Activated naive CD4-positive, alpha-beta T cell treated with anti-CD3 and anti-CD28 coated beads for 36 hours (primary cell): ENCODE measurements around the gene POPDC3. TPM values are rescaled to one million over a fixed set of nuclear protein-coding genes. Genes with fewer than 3 reads are reported as not detected.

ENCODE experiments used
- CTCF ChIA-PET: fragments of 350-600 bp; sonication (Branson Sonifier 250); formaldehyde crosslinking; loops from one replicate; lab custom pipeline; 2021; ENCODE audit warnings: antibody characterized with exemption; lab: Charles Lee
- DNase-seq: peaks from one replicate; pipeline ENCODE4 v3.0.0-alpha.2; 2020
- H3K27ac Mint-ChIP-seq: one replicate; pipeline ENCODE4 v1.8.0; 2021; ENCODE audit warnings: mild to moderate bottlenecking, mixed read lengths
- H3K27me3 Mint-ChIP-seq: one replicate; pipeline ENCODE4 v1.8.0; 2021; ENCODE audit warnings: low read depth, mixed read lengths
- H3K36me3 Mint-ChIP-seq: one replicate; pipeline ENCODE4 v1.8.0; 2021; ENCODE audit warnings: low read depth, mixed read lengths
- H3K4me1 Mint-ChIP-seq: one replicate; pipeline ENCODE4 v1.8.0; 2021; ENCODE audit warnings: low read depth, mixed read lengths
- H3K4me3 Mint-ChIP-seq: one replicate; pipeline ENCODE4 v1.8.0; 2021; ENCODE audit warnings: mild to moderate bottlenecking, moderate library complexity, mixed read lengths
- H3K9me3 Mint-ChIP-seq: one replicate; pipeline ENCODE4 v1.8.0; 2021; ENCODE audit warnings: mixed read lengths
- intact Hi-C: fragments of 100-400 bp; cut with micrococcal nuclease; formaldehyde crosslinking; loops from one replicate; pipeline ENCODE4 v1.15.1; 2023
- total RNA-seq, 2 experiments: library from RNA; stranded (reverse); gene quantifications; one replicate each; pipeline ENCODE4 v1.2.3, GENCODE V29; 2021

POPDC3 gene
- total RNA-seq, 2 experiments from 2014 or later, result not detected

DNA sequence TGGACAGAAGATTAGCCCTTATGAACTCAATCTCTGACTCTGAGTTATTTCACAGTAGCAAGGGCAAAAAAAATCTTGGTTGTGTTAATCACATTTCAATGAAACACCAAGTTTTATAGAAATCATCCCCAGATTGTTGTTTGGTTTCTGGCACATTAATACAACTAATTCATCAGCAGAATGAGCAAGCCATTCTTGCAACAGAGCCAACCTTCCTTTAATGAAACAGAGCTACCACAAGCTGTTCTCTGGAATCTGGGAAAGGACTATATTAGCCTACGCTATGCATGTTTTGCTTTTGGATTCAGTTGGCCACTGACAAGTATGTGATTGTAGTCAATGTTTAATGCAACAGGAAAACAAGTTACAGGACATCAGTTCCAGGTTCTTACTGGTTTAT, 13.8 kb upstream of the POPDC3 start:
- CTCF ChIA-PET, result interaction anchor here (0.6 to 1.1 kb wide), 3 partner anchors 14 to 330 kb away, joined by 3 read pairs; no protein-coding TSS in a partner anchor

GRCh38 chr6:105192707-105193465, 13.1 kb upstream of the POPDC3 start:
- intact Hi-C loops, result no loop called here
- Mint-ChIP-seq H3K4me1 (no peaks in the 10 kb centered on the region), H3K9me3 (no peaks in the 10 kb centered on the region), H3K36me3 (no peaks in the 10 kb centered on the region), H3K27ac (no peak overlapping the region), H3K4me3 (no peak overlapping the region), H3K27me3 (peaks cover 21% of the 10 kb centered on the region)
- DNase-seq, result no peak
- CTCF ChIA-PET, result interaction anchor here (1.1 kb wide), 1 partner anchor 105 kb away, joined by 3 read pairs; no protein-coding TSS in a partner anchor

More for the DNA sequence above, 13.8 kb upstream of the POPDC3 start:
- H3K4me3 Mint-ChIP-seq, result no peak overlapping the region
- intact Hi-C loops, result no loop called here
- DNase-seq, result no peak
- H3K36me3 Mint-ChIP-seq, result no peaks in the 10 kb centered on the region
- H3K9me3 Mint-ChIP-seq, result no peaks in the 10 kb centered on the region
- no peak overlapping the region for H3K27ac Mint-ChIP-seq
- H3K4me1 Mint-ChIP-seq, result no peaks in the 10 kb centered on the region
- peaks cover 21% of the 10 kb centered on the region for H3K27me3 Mint-ChIP-seq

GRCh38 chr6:105191351-105191750, 11.5 kb upstream of the POPDC3 start:
- CTCF ChIA-PET, result no interaction called here
- no peak overlapping the region for H3K27ac Mint-ChIP-seq
- H3K4me1 Mint-ChIP-seq, result no peaks in the 10 kb centered on the region
- peaks cover 18% of the 10 kb centered on the region for H3K27me3 Mint-ChIP-seq
- intact Hi-C loops, result no loop called here
- no peaks in the 10 kb centered on the region for H3K9me3 Mint-ChIP-seq
- H3K4me3 Mint-ChIP-seq, result no peak overlapping the region
- H3K36me3 Mint-ChIP-seq, result no peaks in the 10 kb centered on the region
- no peak for DNase-seq

DNA sequence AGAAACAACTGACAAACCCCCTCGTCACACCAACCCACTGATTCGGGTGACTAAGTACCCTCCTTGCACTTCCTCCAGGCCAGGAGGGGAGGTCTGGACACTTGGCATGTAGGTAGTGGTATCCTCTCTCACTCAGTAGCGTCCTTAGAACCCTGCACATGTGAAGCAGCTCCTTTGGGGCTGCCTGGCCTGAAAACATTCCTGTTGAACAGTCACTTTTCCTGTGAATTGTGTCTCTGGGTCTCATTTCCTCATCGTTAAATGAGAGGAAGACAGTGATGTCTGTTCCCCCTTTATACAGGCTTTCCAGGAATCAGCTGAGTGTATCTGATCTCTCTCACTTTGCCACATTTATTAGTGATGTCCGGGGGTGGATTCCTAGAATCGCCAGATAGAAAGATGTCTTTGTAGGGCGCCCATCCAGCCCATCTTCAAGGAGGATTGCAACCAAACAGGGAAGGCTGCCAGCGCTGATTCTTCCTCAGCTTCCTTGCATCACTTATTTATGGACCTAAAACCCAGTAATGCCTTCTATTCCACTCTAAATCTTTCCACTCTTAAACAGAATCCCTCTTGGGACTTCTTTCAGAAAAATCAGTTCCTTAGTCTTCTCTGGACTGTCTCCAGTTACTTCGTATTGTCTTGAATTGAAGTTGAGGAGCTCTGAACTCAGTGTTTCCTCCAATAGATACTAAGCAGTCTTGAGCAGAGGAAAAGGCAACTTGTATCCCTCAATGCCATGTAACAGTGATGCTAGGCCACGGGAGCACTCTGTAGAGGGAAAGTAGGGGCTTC, 9.4 kb upstream of the POPDC3 start:
- Mint-ChIP-seq H3K9me3 (no peaks in the 10 kb centered on the region), H3K27ac (no peak overlapping the region), H3K4me1 (no peaks in the 10 kb centered on the region), H3K4me3 (no peak overlapping the region), H3K27me3 (peaks cover 12% of the 10 kb centered on the region), H3K36me3 (no peaks in the 10 kb centered on the region)
- intact Hi-C loops, result no loop called here
- CTCF ChIA-PET, result no interaction called here
- no peak for DNase-seq

- H3K36me3 Mint-ChIP-seq, result no peaks in the 10 kb centered on the region
- H3K27me3 Mint-ChIP-seq, result peaks cover 4% of the 10 kb centered on the region
- H3K4me3 Mint-ChIP-seq, result no peak overlapping the region
- intact Hi-C loops, result no loop called here
- CTCF ChIA-PET, result no interaction called here
- H3K4me1 Mint-ChIP-seq, result no peaks in the 10 kb centered on the region
- no peak overlapping the region for H3K27ac Mint-ChIP-seq
- DNase-seq, result no peak
- H3K9me3 Mint-ChIP-seq, result no peaks in the 10 kb centered on the region
These were observed 8.4 kb upstream of the POPDC3 start for GRCh38 chr6:105188251-105188650.

DNA sequence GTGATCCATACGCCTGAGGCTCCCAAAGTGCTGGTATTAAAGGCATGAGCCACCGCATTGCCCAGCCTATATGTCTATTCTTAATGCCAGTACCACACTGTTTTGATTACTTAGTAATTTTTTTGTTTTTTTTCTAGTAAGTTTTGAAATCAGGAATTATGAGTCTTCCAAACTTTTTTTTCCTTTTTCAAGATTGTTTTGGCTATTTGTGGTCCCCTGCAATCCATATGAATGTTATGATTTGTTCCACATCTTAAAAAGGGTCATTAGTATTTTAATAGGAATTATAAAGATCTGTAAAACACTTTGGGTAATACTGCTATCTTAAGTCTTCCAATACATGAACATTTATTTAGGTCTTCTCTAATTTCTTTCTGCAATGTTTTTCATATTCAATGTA, 6.8 kb upstream of the POPDC3 start:
- H3K27me3 Mint-ChIP-seq, result peaks cover 10% of the 10 kb centered on the region
- CTCF ChIA-PET, result no interaction called here
- no peaks in the 10 kb centered on the region for H3K4me1 Mint-ChIP-seq
- no peak for DNase-seq
- no peak overlapping the region for H3K27ac Mint-ChIP-seq
- H3K9me3 Mint-ChIP-seq, result no peaks in the 10 kb centered on the region
- intact Hi-C loops, result no loop called here
- no peaks in the 10 kb centered on the region for H3K36me3 Mint-ChIP-seq
- H3K4me3 Mint-ChIP-seq, result no peak overlapping the region

- CTCF ChIA-PET, result no interaction called here
- Mint-ChIP-seq H3K9me3 (no peaks in the 10 kb centered on the region), H3K27me3 (peaks cover 23% of the 10 kb centered on the region), H3K4me3 (no peak overlapping the region), H3K27ac (no peak overlapping the region), H3K36me3 (no peaks in the 10 kb centered on the region), H3K4me1 (no peaks in the 10 kb centered on the region)
- intact Hi-C loops, result no loop called here
- no peak for DNase-seq
These were observed 5.1 kb upstream of the POPDC3 start for GRCh38 chr6:105184921-105185320.

GRCh38 chr6:105181981-105182515, 2.2 kb upstream of the POPDC3 start:
- H3K9me3 Mint-ChIP-seq, result no peaks in the 10 kb centered on the region
- H3K4me1 Mint-ChIP-seq, result no peaks in the 10 kb centered on the region
- no peak overlapping the region for H3K27ac Mint-ChIP-seq
- H3K36me3 Mint-ChIP-seq, result no peaks in the 10 kb centered on the region
- no peak overlapping the region for H3K4me3 Mint-ChIP-seq
- intact Hi-C loops, result no loop called here
- DNase-seq, result no peak
- CTCF ChIA-PET, result no interaction called here
- H3K27me3 Mint-ChIP-seq, result peaks cover 34% of the 10 kb centered on the region

GRCh38 chr6:105178636-105179035, 1.2 kb downstream of the POPDC3 start:
- H3K4me1 Mint-ChIP-seq, result no peaks in the 10 kb centered on the region
- H3K4me3 Mint-ChIP-seq, result no peak overlapping the region
- CTCF ChIA-PET, result interaction anchor here (0.6 kb wide), 1 partner anchor 185 kb away, joined by 3 read pairs; no protein-coding TSS in a partner anchor
- no peak for DNase-seq
- no peaks in the 10 kb centered on the region for H3K36me3 Mint-ChIP-seq
- intact Hi-C loops, result no loop called here
- no peaks in the 10 kb centered on the region for H3K9me3 Mint-ChIP-seq
- H3K27me3 Mint-ChIP-seq, result peaks cover 39% of the 10 kb centered on the region
- no peak overlapping the region for H3K27ac Mint-ChIP-seq

DNA sequence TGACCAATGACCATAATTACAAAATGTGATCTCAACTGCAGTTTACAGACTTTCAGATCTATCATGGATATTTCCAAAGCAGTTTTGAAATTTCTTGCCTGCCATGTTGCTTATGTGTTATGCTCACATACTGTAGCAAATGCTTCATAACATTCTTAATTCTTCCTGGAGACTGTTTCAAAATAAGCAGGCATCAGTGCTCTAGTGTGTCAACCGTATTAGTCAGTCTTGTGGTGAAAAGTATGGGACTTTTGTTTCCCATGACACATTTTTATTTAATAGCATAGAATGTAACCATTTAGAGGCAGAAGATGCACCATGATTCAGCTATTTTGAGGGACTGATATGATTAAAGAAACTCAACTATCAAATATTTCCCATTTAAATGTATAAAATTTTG, 1.7 kb downstream of the POPDC3 start:
- no peaks in the 10 kb centered on the region for H3K4me1 Mint-ChIP-seq
- CTCF ChIA-PET, result no interaction called here
- intact Hi-C loops, result no loop called here
- H3K36me3 Mint-ChIP-seq, result no peaks in the 10 kb centered on the region
- DNase-seq, result no peak
- H3K27ac Mint-ChIP-seq, result no peak overlapping the region
- no peak overlapping the region for H3K4me3 Mint-ChIP-seq
- H3K9me3 Mint-ChIP-seq, result no peaks in the 10 kb centered on the region
- H3K27me3 Mint-ChIP-seq, result peaks cover 44% of the 10 kb centered on the region

- Mint-ChIP-seq H3K27me3 (peaks cover 45% of the 10 kb centered on the region), H3K27ac (no peak overlapping the region), H3K36me3 (no peaks in the 10 kb centered on the region), H3K4me1 (no peaks in the 10 kb centered on the region), H3K4me3 (no peak overlapping the region), H3K9me3 (no peaks in the 10 kb centered on the region)
- intact Hi-C loops, result no loop called here
- no peak for DNase-seq
- CTCF ChIA-PET, result no interaction called here
These were observed 2.3 kb downstream of the POPDC3 start for GRCh38 chr6:105177556-105177955.

- no peak for DNase-seq
- Mint-ChIP-seq H3K4me1 (no peaks in the 10 kb centered on the region), H3K9me3 (no peaks in the 10 kb centered on the region), H3K27me3 (peaks cover 39% of the 10 kb centered on the region), H3K27ac (no peak overlapping the region), H3K4me3 (no peak overlapping the region), H3K36me3 (no peaks in the 10 kb centered on the region)
- CTCF ChIA-PET, result no interaction called here
- intact Hi-C loops, result no loop called here
These were observed 5.3 kb downstream of the POPDC3 start for GRCh38 chr6:105174512-105174911.
